ENCODE data around the gene SCAANT1. TPM values are rescaled to one million over a fixed set of nuclear protein-coding genes. Genes with fewer than 3 reads are reported as not detected.

Gene SCAANT1
- total RNA-seq, 1 experiment from 2014 or later, result not detected

GRCh38 chr3:63936925-63937324 is 24.7 kb upstream of the SCAANT1 start:
- Histone ChIP-seq H3K14ac (ENCODE audit: insufficient read depth, low read length) (no peak overlapping the region), H3K9me3 (ENCODE audit: control insufficient read depth, low read depth, low read length) (no peaks in the 10 kb centered on the region), H3K79me1 (ENCODE audit: insufficient read depth, low read depth, low read length, poor library complexity, severe bottlenecking) (peaks cover 3% of the 10 kb centered on the region), H3K4ac (ENCODE audit: low read depth, low read length) (no peak overlapping the region), H4K91ac (ENCODE audit: insufficient read length, low read depth, low read length) (no peak overlapping the region), H3T11ph (ENCODE audit: low read length) (no peak overlapping the region), H3K23me2 (ENCODE audit: insufficient read length, low read depth, low read length, poor library complexity, severe bottlenecking) (no peaks in the 10 kb centered on the region), H3K27ac (ENCODE audit: insufficient read length, low read depth, low read length) (no peak overlapping the region), H2BK120ac (ENCODE audit: low read depth, low read length, poor library complexity, severe bottlenecking) (no peak overlapping the region), H2BK5ac (ENCODE audit: insufficient read length, low read length) (no peak overlapping the region), H3K9ac (ENCODE audit: extremely low read depth, insufficient read length, low read length) (no peak overlapping the region), H2AK5ac (ENCODE audit: insufficient read length, low read length) (no peak overlapping the region), H4K5ac (ENCODE audit: insufficient read length, low read depth, low read length) (no peak overlapping the region), H3K79me2 (ENCODE audit: insufficient read depth, low read length) (no peaks in the 10 kb centered on the region), H3K4me1 (ENCODE audit: insufficient read depth, low read length) (peaks cover 4% of the 10 kb centered on the region; the same call in 1 of the 2 replicates), H3K23ac (ENCODE audit: insufficient read length, low read depth, low read length) (no peak overlapping the region), H2AFZ (ENCODE audit: low read length) (no peak overlapping the region), H3K56ac (ENCODE audit: insufficient read length, low read depth, low read length) (no peak overlapping the region), H2BK20ac (ENCODE audit: low read depth, low read length, poor library complexity, severe bottlenecking) (no peak overlapping the region), H3K4me2 (ENCODE audit: insufficient read depth, insufficient read length, low read length) (no peak overlapping the region), H3K27me3 (ENCODE audit: insufficient read depth, low read length) (no peaks in the 10 kb centered on the region), H2BK15ac (ENCODE audit: low read depth, low read length) (no peak overlapping the region), H4K8ac (replicated peaks; ENCODE audit: insufficient read length, low read depth, low read length) (no peak overlapping the region), H4K20me1 (ENCODE audit: control insufficient read depth, insufficient read depth, insufficient read length) (no peaks in the 10 kb centered on the region), H3K18ac (ENCODE audit: insufficient read length, low read depth, low read length) (no peak overlapping the region), H2BK12ac (ENCODE audit: insufficient read length, low read depth, low read length) (no peak overlapping the region)
- no peak for DNase-seq
- no peaks in the 10 kb centered on the region for H3K27me3 Mint-ChIP-seq (ENCODE audit: low read depth)
- H3K27ac Mint-ChIP-seq, result no peak overlapping the region
- no peaks in the 10 kb centered on the region for H3K36me3 Mint-ChIP-seq (ENCODE audit: insufficient read depth in 1 of 3, low read depth in 3 of 3)
- no peaks in the 10 kb centered on the region for H3K9me3 Mint-ChIP-seq
- no peak for TF ChIP-seq CTCF (conservative IDR thresholded peaks at IDR 0.05)
- peaks cover 38 to 40% of the 10 kb centered on the region in 2 experiments for H3K4me1 Mint-ChIP-seq
- WGBS (ENCODE audit: extremely low coverage, insufficient read length, low lambda C conversion rate), result no CpG with 5 or more reads among the region's 4 CpGs
- no peak overlapping the region for H3K4me3 Mint-ChIP-seq

Data from H9 (cell line).